IPS-11a (cell line): ENCODE results near the gene RFX6.

Experiments used
- H3K4me3 ChIP-seq: one replicate; pipeline ENCODE4 v1.5.1; 2013; ENCODE audit warnings: low read depth, low read length, control low read depth

The RFX6 gene

GRCh38 chr6:116966675-116967576 lies 89.9 kb downstream of the RFX6 start:
- H3K4me3 ChIP-seq, result no peak overlapping the region

- H3K4me3 ChIP-seq, result no peak overlapping the region
Measured at GRCh38 chr6:116969211-116969863, 92.3 kb downstream of the RFX6 start.

GRCh38 chr6:116971959-116972358 lies 94.9 kb downstream of the RFX6 start:
- H3K4me3 ChIP-seq, result no peak overlapping the region

- H3K4me3 ChIP-seq, result no peak overlapping the region
Measured at GRCh38 chr6:116973976-116974375, 96.9 kb downstream of the RFX6 start.

- H3K4me3 ChIP-seq, result no peak overlapping the region
Measured at GRCh38 chr6:116974526-116975316, 97.7 kb downstream of the RFX6 start.

- no peak overlapping the region for H3K4me3 ChIP-seq
Measured at GRCh38 chr6:116975600-116975999, 98.6 kb downstream of the RFX6 start.

- H3K4me3 ChIP-seq, result no peak overlapping the region
Measured at GRCh38 chr6:116979560-116979959, 102.5 kb downstream of the RFX6 start.
